Cardiac septum (tissue), 1 donor: ENCODE results near the gene CLCA1. TPM values are rescaled to one million over a fixed set of nuclear protein-coding genes. Genes with fewer than 3 reads are reported as not detected.

ENCODE experiments used
- DNase-seq: peaks from one replicate; pipeline ENCODE4 v3.0.0-alpha.2; 2020; ENCODE audit warnings: low spot score
- intact Hi-C: fragments of 100-400 bp; cut with DNase I; formaldehyde crosslinking; loops from one replicate; pipeline ENCODE4 v1.14.0; 2022
- total RNA-seq: library from RNA; stranded (reverse); fragmentation: NEBNext Ultra II Directional; extraction: Animal tissue kit (Norgen Biotek cat#: 25700); gene quantifications from one replicate; pipeline ENCODE4 v1.2.1, GENCODE V29; 2021
- donor health status: DM: no; HTN: no; CAD: no.

CLCA1 gene
- total RNA-seq, 1 donor from 2014 or later, result not detected

GRCh38 chr1:86455073-86455472, 13.7 kb upstream of the CLCA1 start:
- DNase-seq, result no peak
- intact Hi-C loops, result no loop called here

GRCh38 chr1:86460998-86461397, 7.7 kb upstream of the CLCA1 start:
- intact Hi-C loops, result no loop called here
- DNase-seq, result no peak

GRCh38 chr1:86461482-86461881, 7.2 kb upstream of the CLCA1 start:
- DNase-seq, result no peak
- intact Hi-C loops, result no loop called here

GRCh38 chr1:86464819-86465218, 3.9 kb upstream of the CLCA1 start:
- intact Hi-C loops, result no loop called here
- no peak for DNase-seq

- no peak for DNase-seq
- intact Hi-C loops, result no loop called here
Measured at GRCh38 chr1:86466109-86466844, 2.5 kb upstream of the CLCA1 start.

- intact Hi-C loops, result no loop called here
- DNase-seq, result no peak
Measured at GRCh38 chr1:86466986-86467385, 1.7 kb upstream of the CLCA1 start.

GRCh38 chr1:86470859-86471258, 2.1 kb downstream of the CLCA1 start:
- intact Hi-C loops, result loop anchor here (5.0 to 10.0 kb wide), 2 partner anchors 36 to 224 kb away; no protein-coding TSS in a partner anchor
- no peak for DNase-seq

GRCh38 chr1:86471291-86471690, 2.6 kb downstream of the CLCA1 start:
- intact Hi-C loops, result loop anchor here (5.0 to 10.0 kb wide), 2 partner anchors 36 to 224 kb away; no protein-coding TSS in a partner anchor
- DNase-seq, result no peak

GRCh38 chr1:86472152-86472551, 3.4 kb downstream of the CLCA1 start:
- intact Hi-C loops, result loop anchor here (5.0 to 10.0 kb wide), 2 partner anchors 35 to 223 kb away; no protein-coding TSS in a partner anchor
- no peak for DNase-seq

- DNase-seq, result no peak
- intact Hi-C loops, result loop anchor here (5.0 to 10.0 kb wide), 2 partner anchors 35 to 222 kb away; no protein-coding TSS in a partner anchor
Measured at GRCh38 chr1:86472767-86473166, 4.0 kb downstream of the CLCA1 start.

- intact Hi-C loops, result loop anchor here (10.0 kb wide), 1 partner anchor 218 kb away; no protein-coding TSS in a partner anchor
Measured at GRCh38 chr1:86477256-86477655, 8.5 kb downstream of the CLCA1 start.

GRCh38 chr1:86477682-86478081, 9.0 kb downstream of the CLCA1 start:
- intact Hi-C loops, result loop anchor here (10.0 kb wide), 1 partner anchor 217 kb away; no protein-coding TSS in a partner anchor
- no peak for DNase-seq

More at GRCh38 chr1:86477256-86477655, 8.5 kb downstream of the CLCA1 start:
- no peak for DNase-seq

GRCh38 chr1:86478416-86479156, 9.9 kb downstream of the CLCA1 start:
- intact Hi-C loops, result loop anchor here (10.0 kb wide), 1 partner anchor 216 kb away; no protein-coding TSS in a partner anchor
- DNase-seq, result no peak

GRCh38 chr1:86481966-86482365, 13.2 kb downstream of the CLCA1 start:
- intact Hi-C loops, result no loop called here
- no peak for DNase-seq

GRCh38 chr1:86487131-86487810, 18.5 kb downstream of the CLCA1 start:
- intact Hi-C loops, result no loop called here
- DNase-seq, result no peak

GRCh38 chr1:86487811-86488141, 19.0 kb downstream of the CLCA1 start:
- no peak for DNase-seq
- intact Hi-C loops, result no loop called here

- DNase-seq, result no peak
- intact Hi-C loops, result no loop called here
Measured at GRCh38 chr1:86489242-86489878, 20.6 kb downstream of the CLCA1 start.

GRCh38 chr1:86491171-86491950, 22.6 kb downstream of the CLCA1 start:
- intact Hi-C loops, result no loop called here
- no peak for DNase-seq

GRCh38 chr1:86498281-86498680, 29.6 kb downstream of the CLCA1 start:
- no peak for DNase-seq
- intact Hi-C loops, result no loop called here
